Cardiac septum (tissue), 1 donor: ENCODE results near the gene CBFA2T2. TPM values are rescaled to one million over a fixed set of nuclear protein-coding genes. Genes with fewer than 3 reads are reported as not detected.
"Not testable (repeated sequence)": the region's sequence is repeated elsewhere in the genome, so short reads cannot be mapped to it uniquely, and the experiment has no call there.

ENCODE experiments used
- DNase-seq: peaks from one replicate; pipeline ENCODE4 v3.0.0-alpha.2; 2020; ENCODE audit warnings: low spot score
- intact Hi-C: fragments of 100-400 bp; cut with DNase I; formaldehyde crosslinking; loops from one replicate; pipeline ENCODE4 v1.14.0; 2022
- total RNA-seq: library from RNA; stranded (reverse); fragmentation: NEBNext Ultra II Directional; extraction: Animal tissue kit (Norgen Biotek cat#: 25700); gene quantifications from one replicate; pipeline ENCODE4 v1.2.1, GENCODE V29; 2021
- donor health status: DM: no; HTN: no; CAD: no.

CBFA2T2 gene
- total RNA-seq, 1 donor from 2014 or later = 11.2 TPM

GRCh38 chr20:33465481-33466302 is 24.2 kb upstream of the CBFA2T2 start:
- intact Hi-C loops = no loop called here
- no peak for DNase-seq

DNA sequence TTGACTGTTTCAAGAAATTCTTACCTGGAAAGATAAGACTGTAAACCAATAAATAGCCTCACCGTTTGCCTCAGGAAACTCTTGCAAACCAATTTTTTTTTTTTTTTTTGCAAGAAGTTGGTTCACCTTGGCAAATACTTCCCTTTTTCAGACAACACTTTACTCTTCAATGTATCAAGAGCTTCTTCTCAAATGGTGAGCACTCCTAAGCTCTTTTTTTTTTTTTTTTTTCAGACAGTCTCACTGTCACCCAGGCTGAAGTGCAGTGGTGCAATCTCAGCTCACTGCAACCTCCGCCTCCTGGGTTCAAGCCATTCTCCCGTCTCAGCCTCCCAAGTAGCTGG is 23.6 kb upstream of the CBFA2T2 start:
- intact Hi-C loops = no loop called here
- no peak for DNase-seq

GRCh38 chr20:33470457-33470856 is 19.4 kb upstream of the CBFA2T2 start:
- DNase-seq = no peak
- intact Hi-C loops = no loop called here

GRCh38 chr20:33470866-33471265 is 19.0 kb upstream of the CBFA2T2 start:
- intact Hi-C loops = no loop called here

DNA sequence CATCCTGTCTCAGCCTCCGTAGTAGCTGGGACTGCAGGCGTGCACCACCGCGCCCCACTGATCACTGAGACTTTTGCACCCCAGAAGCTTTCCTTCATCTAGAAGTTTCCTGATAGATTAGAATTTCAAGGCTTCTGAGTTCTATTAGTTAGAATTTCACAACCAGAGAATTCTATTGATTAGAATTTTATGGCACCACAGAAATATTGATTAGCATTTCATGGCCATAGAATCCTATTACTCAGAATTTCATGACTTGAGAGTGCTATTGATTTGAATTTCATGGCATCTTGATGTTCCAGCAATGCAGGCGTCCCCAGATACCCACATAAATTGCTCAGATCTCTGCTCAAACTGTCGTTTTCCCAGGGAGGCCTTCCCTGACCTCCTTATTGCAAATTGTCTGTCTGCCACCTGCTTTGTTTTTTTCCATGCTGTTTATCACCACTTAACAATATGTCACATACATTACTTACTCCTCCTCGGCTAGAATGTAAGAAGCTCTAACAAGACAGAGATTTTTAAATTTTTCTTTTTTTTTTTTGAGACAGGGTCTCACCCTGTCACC is 16.9 kb upstream of the CBFA2T2 start:
- no peak for DNase-seq
- intact Hi-C loops = no loop called here

More at GRCh38 chr20:33470866-33471265, 19.0 kb upstream of the CBFA2T2 start:
- DNase-seq = no peak

GRCh38 chr20:33474097-33474873 is 15.6 kb upstream of the CBFA2T2 start:
- peak; percentile 47 for DNase-seq
- intact Hi-C loops = no loop called here

DNA sequence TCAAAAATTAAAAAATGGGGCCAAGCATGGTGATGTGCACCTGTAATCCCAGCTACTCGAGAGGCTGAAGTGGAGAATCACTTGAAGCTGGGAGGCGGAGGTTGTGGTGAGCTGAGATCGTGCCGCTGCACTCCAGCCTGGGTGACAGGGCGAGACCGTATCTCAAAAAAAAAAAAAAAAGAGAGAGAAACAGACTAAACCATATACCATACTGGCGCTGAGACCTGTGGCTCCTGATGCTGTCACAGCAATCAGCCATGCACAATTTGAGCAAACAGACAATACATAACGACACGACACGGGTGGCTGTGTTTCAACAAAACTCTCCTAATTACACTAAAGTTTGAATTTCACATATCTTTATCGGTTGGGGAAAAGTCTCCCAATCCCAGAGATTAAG is 14.9 kb upstream of the CBFA2T2 start:
- DNase-seq = no peak
- intact Hi-C loops = no loop called here

GRCh38 chr20:33475381-33476152 is 14.3 kb upstream of the CBFA2T2 start:
- intact Hi-C loops = no loop called here
- DNase-seq = no peak

DNA sequence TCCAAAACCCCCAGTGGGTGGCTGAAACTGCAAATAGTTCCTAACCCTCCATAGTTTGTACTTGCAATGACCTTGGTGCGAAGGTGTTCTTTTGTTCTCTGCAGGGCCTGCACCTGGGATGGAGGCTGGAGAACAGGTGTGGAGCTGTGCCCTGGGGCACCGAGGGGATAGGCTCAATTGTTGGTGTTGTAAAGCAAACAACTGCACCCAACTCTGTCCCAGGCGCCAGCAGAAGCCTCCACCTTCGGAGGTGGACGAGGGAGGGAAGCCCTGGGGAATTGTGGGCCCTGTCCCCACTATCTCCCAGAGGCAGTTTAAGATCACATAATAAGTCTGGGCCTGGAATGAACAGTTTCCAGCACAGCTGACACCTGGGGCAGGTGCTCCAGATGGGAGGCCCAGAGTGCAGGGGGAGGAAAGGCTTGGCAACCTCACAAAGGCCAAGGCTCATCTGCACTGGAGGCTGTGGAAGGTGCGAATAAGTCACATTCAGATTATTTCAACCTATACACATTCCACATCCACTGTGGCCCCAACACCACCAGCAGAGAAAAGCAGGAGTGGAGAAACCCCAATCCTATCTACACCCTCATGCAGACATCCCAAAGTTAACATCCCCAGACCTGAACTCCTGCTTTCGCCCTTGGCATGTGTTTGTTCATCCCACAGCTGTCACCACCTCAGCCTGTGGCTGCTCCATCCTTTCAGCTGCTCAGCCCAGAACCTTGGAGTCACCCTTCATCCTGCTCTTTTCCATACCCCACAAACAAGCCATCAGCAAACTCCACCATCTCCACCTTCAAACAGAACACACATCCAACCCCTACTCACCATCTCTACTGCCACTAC is 12.3 kb upstream of the CBFA2T2 start:
- DNase-seq = peak; percentile 31
- intact Hi-C loops = no loop called here

GRCh38 chr20:33480048-33480447 is 9.8 kb upstream of the CBFA2T2 start:
- intact Hi-C loops = no loop called here
- no peak for DNase-seq

- DNase-seq = peak; percentile 24
- intact Hi-C loops = no loop called here
Observed at GRCh38 chr20:33481431-33481941, 8.4 kb upstream of the CBFA2T2 start.

DNA sequence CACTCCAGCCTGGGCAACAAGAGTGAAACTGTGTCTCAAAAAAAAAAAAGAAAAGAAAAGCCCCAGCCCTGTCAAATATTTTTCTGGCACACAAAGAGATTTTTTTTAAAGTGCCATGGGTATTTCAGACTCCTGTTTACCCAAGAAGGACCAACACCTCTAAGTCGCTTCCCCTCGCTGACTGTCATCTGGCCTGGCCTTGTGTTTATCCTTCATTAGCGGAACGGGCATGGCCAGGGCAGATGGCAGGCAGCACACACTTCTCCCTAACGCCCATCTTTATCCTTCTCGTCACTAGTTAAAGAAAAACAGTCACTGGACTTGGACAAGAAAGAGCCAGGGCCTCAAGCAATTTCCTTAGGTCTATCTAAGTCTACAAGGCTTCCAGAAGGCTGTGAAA is 7.3 kb upstream of the CBFA2T2 start:
- no peak for DNase-seq
- intact Hi-C loops = no loop called here

GRCh38 chr20:33483186-33483585 is 6.7 kb upstream of the CBFA2T2 start:
- intact Hi-C loops, DNase-seq: not testable (repeated sequence)

GRCh38 chr20:33488201-33488600 is 1.7 kb upstream of the CBFA2T2 start:
- DNase-seq = peak; percentile 65
- intact Hi-C loops = no loop called here

- intact Hi-C loops = not testable (repeated sequence)
- DNase-seq = peak; percentile 47
Observed at GRCh38 chr20:33488661-33489494, 1.0 kb upstream of the CBFA2T2 start.

- intact Hi-C loops = no loop called here
- DNase-seq = peak; percentile 100
Observed at GRCh38 chr20:33489495-33490022, 337 bp upstream of the CBFA2T2 start.

- intact Hi-C loops = no loop called here
Observed at GRCh38 chr20:33490934-33491656, 1.2 kb downstream of the CBFA2T2 start.

More at GRCh38 chr20:33490934-33491656, 1.2 kb downstream of the CBFA2T2 start:
- no peak for DNase-seq
